Measurements from ENCODE around the gene TMEM120A.

TMEM120A gene

DNA sequence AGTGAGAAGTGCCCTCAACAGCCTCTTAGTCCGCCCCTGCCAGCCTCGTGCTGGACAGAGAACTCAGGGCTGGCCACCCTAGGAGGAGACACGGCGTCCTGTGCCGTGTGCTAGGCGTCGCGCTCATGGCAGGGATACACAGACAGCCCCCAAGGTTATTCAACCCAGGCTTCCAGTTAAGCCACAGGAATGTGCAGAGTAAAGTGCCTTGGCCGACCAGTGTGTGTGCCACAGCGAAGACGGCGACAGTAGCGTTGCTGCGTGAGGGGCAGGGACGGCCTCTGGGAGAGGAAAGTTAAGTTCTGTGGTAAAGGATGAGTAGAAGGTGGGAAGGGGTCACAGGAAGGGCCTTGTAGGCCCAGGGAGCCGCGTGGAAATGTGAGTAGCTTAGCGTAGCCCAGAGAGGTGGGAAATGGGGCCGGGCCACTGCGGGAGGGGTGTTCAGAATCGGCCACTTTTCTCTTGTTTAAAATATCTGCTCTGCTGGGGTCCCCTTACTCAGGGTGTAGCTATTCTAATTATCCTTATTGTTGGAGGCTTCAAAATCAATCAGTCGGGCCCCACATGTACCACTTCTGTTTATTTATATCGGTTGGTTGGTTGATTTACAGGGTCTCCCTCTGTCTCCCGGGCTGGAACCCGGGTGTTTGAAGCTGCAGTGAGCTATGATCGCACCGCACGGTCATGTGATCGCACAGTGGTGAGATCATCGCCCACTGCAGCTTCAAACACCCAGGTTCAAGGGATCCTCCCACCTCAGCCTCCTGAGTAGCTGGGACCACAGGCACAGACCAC is 24.5 kb downstream of the TMEM120A start:
- no peak overlapping the region for H3K4me3 ChIP-seq (ENCODE audit: low read depth, low read length)
- no peak for DNase-seq
- in situ Hi-C loops (cut with HindIII; ENCODE audit: low pct_ligation_motif_present, low sequenced_read_pairs) = no loop called here
- peaks cover 11% of the 10 kb centered on the region for H3K36me3 ChIP-seq (replicated peaks)
- no peaks in the 10 kb centered on the region for H3K27me3 ChIP-seq (replicated peaks)
- TF ChIP-seq CTCF (IDR thresholded peaks at IDR 0.05; ENCODE audit: low read depth, low read length, missing control alignments) = no peak
- no peak overlapping the region for H3K27ac ChIP-seq

GRCh38 chr7:75969182-75969581 is 25.2 kb downstream of the TMEM120A start:
- no peak overlapping the region for H3K27ac ChIP-seq
- no peak overlapping the region for H3K4me3 ChIP-seq (ENCODE audit: low read depth, low read length)
- peaks cover 11% of the 10 kb centered on the region for H3K36me3 ChIP-seq (replicated peaks)
- no peak for TF ChIP-seq CTCF (IDR thresholded peaks at IDR 0.05; ENCODE audit: low read depth, low read length, missing control alignments)
- in situ Hi-C loops (cut with HindIII; ENCODE audit: low pct_ligation_motif_present, low sequenced_read_pairs) = no loop called here
- no peak for DNase-seq
- H3K27me3 ChIP-seq (replicated peaks) = no peaks in the 10 kb centered on the region

- Histone ChIP-seq H3K27ac (no peak overlapping the region), H3K4me3 (ENCODE audit: low read depth, low read length) (no peak overlapping the region), H3K27me3 (replicated peaks) (no peaks in the 10 kb centered on the region), H3K36me3 (replicated peaks) (peaks cover 8% of the 10 kb centered on the region)
- no peak for DNase-seq
- TF ChIP-seq CTCF (IDR thresholded peaks at IDR 0.05; ENCODE audit: low read depth, low read length, missing control alignments) = no peak
- in situ Hi-C loops (cut with HindIII; ENCODE audit: low pct_ligation_motif_present, low sequenced_read_pairs) = no loop called here
Observed at GRCh38 chr7:75968561-75969001, 25.8 kb downstream of the TMEM120A start.

GRCh38 chr7:75968012-75968411 is 26.4 kb downstream of the TMEM120A start:
- Histone ChIP-seq H3K36me3 (replicated peaks) (peaks cover 6% of the 10 kb centered on the region), H3K27me3 (replicated peaks) (no peaks in the 10 kb centered on the region), H3K4me3 (ENCODE audit: low read depth, low read length) (no peak overlapping the region), H3K27ac (no peak overlapping the region)
- no peak for DNase-seq
- in situ Hi-C loops (cut with HindIII; ENCODE audit: low pct_ligation_motif_present, low sequenced_read_pairs) = no loop called here
- no peak for TF ChIP-seq CTCF (IDR thresholded peaks at IDR 0.05; ENCODE audit: low read depth, low read length, missing control alignments)

DNA sequence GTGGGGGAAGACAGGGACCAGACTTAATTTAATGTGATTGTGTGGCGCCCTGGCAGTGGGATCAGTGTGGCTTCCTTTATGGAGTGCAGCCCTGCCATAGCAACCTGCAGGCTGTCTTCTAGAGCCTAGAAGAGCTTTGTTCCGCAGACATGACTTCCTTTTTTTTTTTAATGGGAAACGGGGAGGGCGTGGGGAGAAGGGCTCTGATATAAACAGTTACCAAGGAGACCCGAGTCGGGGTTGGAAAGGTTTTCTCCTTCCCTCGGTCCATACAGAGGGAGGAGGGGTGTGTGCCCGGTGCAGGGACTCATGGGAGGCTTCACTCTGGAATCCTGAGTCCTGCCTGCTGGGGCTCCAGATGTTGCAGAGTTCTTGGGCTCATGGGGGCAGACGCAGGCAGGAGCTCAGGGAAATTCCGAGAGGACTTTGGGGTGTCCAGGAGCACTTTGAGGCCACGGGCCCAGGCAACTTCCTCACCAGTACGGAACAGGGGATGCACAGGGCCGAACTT is 26.9 kb downstream of the TMEM120A start:
- Histone ChIP-seq H3K27ac (no peak overlapping the region), H3K27me3 (replicated peaks) (no peaks in the 10 kb centered on the region), H3K36me3 (replicated peaks) (peaks cover 6% of the 10 kb centered on the region), H3K4me3 (ENCODE audit: low read depth, low read length) (no peak overlapping the region)
- in situ Hi-C loops (cut with HindIII; ENCODE audit: low pct_ligation_motif_present, low sequenced_read_pairs) = no loop called here
- DNase-seq = no peak
- no peak for TF ChIP-seq CTCF (IDR thresholded peaks at IDR 0.05; ENCODE audit: low read depth, low read length, missing control alignments)
